Measurements from ENCODE around the gene CACTIN. TPM values are rescaled to one million over a fixed set of nuclear protein-coding genes. Genes with fewer than 3 reads are reported as not detected.

The CACTIN gene
- total and polyA plus RNA-seq, 2 of the 8 experiments (the other 6 are each of a cell fraction or from before 2014, with no cell fraction given), result 25.8 to 29.9 TPM

- TF ChIP-seq SP4 (IDR thresholded peaks at IDR 0.05; ENCODE audit: low read length), result no peak
- no peak for TF ChIP-seq SIN3A (conservative IDR thresholded peaks at IDR 0.05 in 1 of 2, IDR thresholded peaks at IDR 0.05 in 1 of 2; ENCODE audit: low read depth in 1 of 2, low read length in 2 of 2)
- no peak for TF ChIP-seq POU5F1 (IDR thresholded peaks at IDR 0.05; ENCODE audit: low read depth, low read length)
- no peak for TF ChIP-seq CTCF (IDR thresholded peaks at IDR 0.05; ENCODE audit: control extremely low read depth in 1 of 3, insufficient read depth in 1 of 3, low read depth in 1 of 3, low read length in 3 of 3)
- TF ChIP-seq SUZ12 (IDR thresholded peaks at IDR 0.05; ENCODE audit: low read length), result no peak
- no peak for TF ChIP-seq CEBPB (IDR thresholded peaks at IDR 0.05; ENCODE audit: low read depth, low read length)
- no peak for TF ChIP-seq POLR2A (IDR thresholded peaks at IDR 0.05; ENCODE audit: control extremely low read depth in 1 of 2, low read depth in 2 of 2, low read length in 2 of 2)
- TF ChIP-seq RNF2 (IDR thresholded peaks at IDR 0.05; ENCODE audit: borderline replicate concordance, low read depth, low read length, missing control alignments, poor library complexity, severe bottlenecking), result no peak
Observed at GRCh38 chr19:3673506-3674439, 47.2 kb upstream of the CACTIN start (continued).
